Effector memory CD8-positive, alpha-beta T cell (primary cell): Measurements from ENCODE around the gene STK24.

Source experiments
- ATAC-seq: fragments of 150-1000 bp; cut with Tn5 transposase; replicated peaks from 2 replicates; pipeline ENCODE4 v1.10.0; 2021; ENCODE audit warnings: mild to moderate bottlenecking, moderate library complexity
- DNase-seq, 3 experiments: peaks; one replicate each; pipeline ENCODE4 v3.0.0; 2021
- H3K27ac Mint-ChIP-seq, 2 donors: one replicate each; pipeline ENCODE4 v1.8.0; 2022; ENCODE audit warnings: mild to moderate bottlenecking in 2 of 2, mixed read lengths in 2 of 2, moderate library complexity in 2 of 2
- H3K27me3 Mint-ChIP-seq, 2 donors: one replicate each; pipeline ENCODE4 v1.8.0; 2022; ENCODE audit warnings: mixed read lengths in 2 of 2
- H3K36me3 Mint-ChIP-seq: one replicate; pipeline ENCODE4 v1.8.0; 2022; ENCODE audit warnings: mild to moderate bottlenecking, moderate library complexity, mixed read lengths; ENCODE audit not compliant: insufficient read depth
- H3K4me1 Mint-ChIP-seq, 2 donors: one replicate each; pipeline ENCODE4 v1.8.0; 2022; ENCODE audit warnings: low read depth in 2 of 2, mixed read lengths in 2 of 2
- H3K4me3 Mint-ChIP-seq, 2 donors: one replicate each; pipeline ENCODE4 v1.8.0; 2022; ENCODE audit warnings: mild to moderate bottlenecking in 2 of 2, mixed read lengths in 2 of 2, moderate library complexity in 2 of 2
- H3K9me3 Mint-ChIP-seq, 2 donors: one replicate each; pipeline ENCODE4 v1.8.0; 2022; ENCODE audit warnings: mixed read lengths in 2 of 2

The STK24 gene

DNA sequence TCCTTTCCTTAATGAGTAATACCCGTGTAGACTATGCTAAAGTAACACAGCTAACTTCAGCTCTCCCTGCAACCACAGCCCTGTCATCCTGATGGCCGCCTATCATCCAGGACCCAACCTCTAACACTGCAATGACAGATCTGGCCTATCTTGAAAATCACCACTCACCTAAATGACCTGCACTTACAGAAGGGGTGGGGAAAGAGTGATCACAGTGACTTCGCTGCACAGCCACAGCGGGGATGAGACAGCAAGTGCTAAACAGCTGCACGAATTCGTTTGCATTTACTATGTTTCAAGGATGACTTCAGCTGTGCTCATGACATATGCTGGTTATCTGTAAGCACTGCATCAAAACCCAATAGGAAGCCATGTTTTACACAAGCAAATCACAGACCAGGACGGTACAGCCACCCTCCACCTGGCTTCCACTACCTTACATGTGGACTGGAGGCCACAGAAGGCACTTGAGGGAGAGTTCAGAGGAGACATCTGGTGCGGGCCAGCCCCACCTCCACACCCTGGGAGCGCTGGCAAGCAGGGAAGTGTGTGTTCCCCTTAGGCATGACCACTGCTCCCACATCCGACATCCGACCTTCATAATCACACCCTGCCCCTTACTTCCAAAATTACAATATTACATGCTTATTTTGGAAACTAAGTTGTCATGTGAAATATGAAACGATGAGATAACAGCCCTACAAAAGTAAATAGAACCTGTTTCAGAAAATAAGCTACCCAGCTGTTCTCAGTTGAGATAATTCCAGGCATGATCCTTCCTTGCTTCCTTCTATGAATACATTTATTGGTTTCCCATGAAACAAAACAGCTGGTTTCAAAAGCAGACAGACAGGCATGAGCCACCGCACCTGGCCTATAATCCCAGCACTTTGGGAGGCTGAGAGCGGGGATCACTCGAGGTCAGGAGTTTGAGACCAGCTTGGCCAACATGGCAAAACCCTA is 95.7 kb downstream of the STK24 start:
- no peak for ATAC-seq
- peak overlapping the region; percentile 55 to 92 for H3K27ac Mint-ChIP-seq
- peak overlapping the region; percentile 10 to 16 for H3K4me3 Mint-ChIP-seq
- H3K36me3 Mint-ChIP-seq = peaks cover 35% of the 10 kb centered on the region
- DNase-seq = no peak
- H3K4me1 Mint-ChIP-seq = peaks cover 71 to 77% of the 10 kb centered on the region in 2 donors
- no peaks in the 10 kb centered on the region for H3K27me3 Mint-ChIP-seq
- no peaks in the 10 kb centered on the region for H3K9me3 Mint-ChIP-seq

DNA sequence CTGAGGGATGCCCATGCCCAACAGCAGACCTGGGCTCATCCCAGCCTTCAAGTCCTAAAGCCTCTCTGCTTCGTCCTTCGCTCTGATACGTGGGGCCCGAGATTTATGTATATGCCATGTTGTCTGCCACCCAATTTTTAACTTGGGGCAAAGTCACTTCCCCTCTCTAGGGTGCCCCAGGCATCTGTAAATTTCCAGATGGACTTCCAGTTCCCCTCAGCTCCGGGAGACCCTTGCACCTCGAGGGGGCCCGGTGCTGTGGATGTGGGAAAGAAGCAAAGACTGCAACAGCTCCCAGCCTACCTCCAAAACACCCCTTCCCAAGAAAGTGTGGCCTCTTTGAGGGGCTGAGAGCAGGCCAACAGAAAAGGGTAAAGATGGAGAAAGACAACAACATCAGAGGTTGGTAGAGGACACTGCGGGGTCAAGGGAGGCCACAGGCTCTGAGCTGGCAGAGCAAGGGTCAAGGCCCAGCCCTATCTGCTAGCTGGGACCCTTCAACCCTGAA is 97.4 kb downstream of the STK24 start:
- peaks cover 60 to 66% of the 10 kb centered on the region in 2 donors for H3K4me1 Mint-ChIP-seq
- H3K4me3 Mint-ChIP-seq = no peak overlapping the region
- DNase-seq (no peak), ATAC-seq (no peak)
- peaks cover 27% of the 10 kb centered on the region for H3K36me3 Mint-ChIP-seq
- H3K27ac Mint-ChIP-seq = peak overlapping the region in 1 of 2 donors; percentile 93
- no peaks in the 10 kb centered on the region for H3K9me3 Mint-ChIP-seq
- no peaks in the 10 kb centered on the region for H3K27me3 Mint-ChIP-seq

DNA sequence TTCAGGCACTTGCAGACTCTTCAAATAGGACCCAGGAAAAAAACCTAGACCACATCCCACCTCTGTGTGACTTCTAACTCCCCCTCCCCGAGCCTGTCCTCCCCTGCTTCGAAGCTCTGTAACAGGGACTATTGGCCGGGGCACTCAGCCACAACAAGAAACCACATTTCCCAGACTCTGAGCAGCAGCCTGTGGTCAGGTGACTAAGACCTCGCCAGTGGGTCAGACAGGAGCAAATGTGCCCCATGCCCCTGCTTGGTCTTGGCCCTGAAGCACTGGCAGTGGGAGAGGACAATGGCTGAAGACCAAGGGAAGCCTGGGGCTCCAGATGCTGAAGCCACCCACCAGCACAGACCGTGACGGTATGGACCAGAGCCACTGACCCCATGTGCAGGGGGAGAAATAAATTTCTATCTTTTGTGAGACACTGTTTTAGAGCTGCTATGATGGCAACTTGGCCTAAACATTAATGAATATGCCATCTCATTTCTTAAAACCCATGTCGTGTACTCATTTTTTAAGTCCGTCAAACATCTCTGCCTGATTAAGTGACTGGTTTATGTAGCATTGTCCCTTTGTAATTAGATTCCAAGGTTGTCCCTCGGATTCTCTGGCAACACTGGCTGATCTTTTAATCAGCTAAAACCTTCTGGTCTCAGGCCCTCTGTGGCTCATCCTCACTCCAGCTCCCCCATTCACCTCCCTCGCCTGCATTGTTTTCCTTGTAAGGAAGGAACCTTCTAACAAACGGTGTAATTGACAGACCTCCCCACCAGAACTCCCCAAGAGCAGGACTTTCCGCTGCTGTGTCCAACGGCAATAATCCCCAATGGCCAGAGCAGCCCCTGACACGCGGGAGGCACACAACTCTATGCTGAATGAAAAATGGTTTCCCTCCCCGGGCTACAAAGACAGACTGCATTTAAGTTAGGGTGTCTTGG is 98.4 kb downstream of the STK24 start:
- Mint-ChIP-seq H3K36me3 (peaks cover 31% of the 10 kb centered on the region), H3K27me3 (no peaks in the 10 kb centered on the region), H3K9me3 (no peaks in the 10 kb centered on the region), H3K4me3 (peak overlapping the region; percentile 67 to 76), H3K4me1 (peaks cover 51 to 61% of the 10 kb centered on the region in 2 donors), H3K27ac (peak overlapping the region; percentile 92 to 93)
- ATAC-seq = no peak
- no peak for DNase-seq

DNA sequence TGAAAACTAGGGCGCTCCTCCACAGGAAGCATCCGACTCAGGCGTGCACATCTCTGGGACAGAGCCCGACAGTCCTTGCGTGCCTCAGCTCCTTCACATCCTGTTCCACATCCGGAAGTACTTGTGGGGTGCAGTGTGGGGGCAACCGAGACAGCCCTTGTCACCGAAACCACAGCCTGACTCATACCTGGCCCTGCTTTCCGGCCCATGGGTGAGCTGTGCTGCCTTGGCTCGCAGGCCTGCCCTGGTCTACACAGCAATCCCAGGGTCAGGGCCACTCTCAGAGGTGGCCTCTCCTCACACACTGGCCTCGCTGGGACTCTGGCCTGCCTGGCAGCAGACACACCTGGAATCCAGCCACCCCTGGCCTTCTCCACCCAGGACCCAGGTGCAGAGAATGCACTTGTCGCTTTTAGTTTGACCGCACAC is 100.4 kb downstream of the STK24 start:
- DNase-seq (peak; percentile 78 to 79 (median 78)), ATAC-seq (peak; percentile 92)
- Mint-ChIP-seq H3K27me3 (no peaks in the 10 kb centered on the region), H3K4me3 (peak overlapping the region; percentile 67 to 76), H3K9me3 (no peaks in the 10 kb centered on the region), H3K27ac (peak overlapping the region; percentile 92 to 93), H3K4me1 (peaks cover 51 to 60% of the 10 kb centered on the region in 2 donors), H3K36me3 (peaks cover 31% of the 10 kb centered on the region)

DNA sequence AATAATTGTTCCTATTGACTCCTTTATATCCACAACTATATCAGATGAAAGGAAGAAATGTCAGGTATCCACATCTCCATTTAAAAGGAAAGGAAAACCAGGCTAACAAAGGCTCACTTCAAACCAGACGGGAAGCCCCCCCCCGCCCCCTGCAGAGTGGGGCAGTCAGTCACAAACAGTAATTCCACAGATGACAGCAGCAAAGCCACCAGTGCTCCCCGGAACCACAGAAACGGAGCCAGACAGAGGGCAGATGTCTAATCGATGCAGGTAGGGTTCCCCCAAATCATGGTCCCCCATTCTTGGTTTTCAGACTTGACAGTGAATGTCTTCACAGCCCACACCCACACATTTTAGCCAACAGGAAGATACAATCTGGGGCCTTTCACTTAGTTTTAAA is 100.8 kb downstream of the STK24 start:
- Mint-ChIP-seq H3K27me3 (no peaks in the 10 kb centered on the region), H3K4me3 (peak overlapping the region; percentile 67 to 76), H3K36me3 (peaks cover 31% of the 10 kb centered on the region), H3K4me1 (peaks cover 48 to 57% of the 10 kb centered on the region in 2 donors), H3K27ac (peak overlapping the region; percentile 92 to 93), H3K9me3 (no peaks in the 10 kb centered on the region)
- peak in 2 of 3 experiments; percentile 56 to 65 for DNase-seq
- peak; percentile 66 for ATAC-seq

DNA sequence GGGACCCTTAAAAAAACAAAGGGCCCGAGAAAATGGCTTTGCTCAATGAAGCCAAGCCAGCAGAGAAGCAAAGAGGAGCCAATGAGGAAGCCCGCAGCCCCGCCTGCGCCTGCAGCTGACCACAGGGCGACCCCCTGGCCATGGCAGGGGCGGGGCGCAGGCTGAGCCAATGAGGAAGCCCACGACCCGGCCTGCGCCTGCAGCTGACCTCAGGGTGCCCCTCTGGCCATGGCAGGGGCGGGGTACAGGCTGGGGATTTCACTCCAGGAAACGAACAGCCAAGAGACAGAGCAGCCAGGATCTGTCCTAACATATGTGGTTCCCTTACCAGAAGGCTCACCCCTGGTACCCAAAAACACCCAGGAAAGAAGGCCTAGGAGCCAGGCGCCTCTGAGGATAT is 101.4 kb downstream of the STK24 start:
- Mint-ChIP-seq H3K4me3 (no peak overlapping the region), H3K27ac (peak overlapping the region; percentile 31 to 92), H3K4me1 (peaks cover 44 to 54% of the 10 kb centered on the region in 2 donors), H3K36me3 (peaks cover 35% of the 10 kb centered on the region), H3K9me3 (no peaks in the 10 kb centered on the region), H3K27me3 (no peaks in the 10 kb centered on the region)
- DNase-seq (no peak), ATAC-seq (no peak)

DNA sequence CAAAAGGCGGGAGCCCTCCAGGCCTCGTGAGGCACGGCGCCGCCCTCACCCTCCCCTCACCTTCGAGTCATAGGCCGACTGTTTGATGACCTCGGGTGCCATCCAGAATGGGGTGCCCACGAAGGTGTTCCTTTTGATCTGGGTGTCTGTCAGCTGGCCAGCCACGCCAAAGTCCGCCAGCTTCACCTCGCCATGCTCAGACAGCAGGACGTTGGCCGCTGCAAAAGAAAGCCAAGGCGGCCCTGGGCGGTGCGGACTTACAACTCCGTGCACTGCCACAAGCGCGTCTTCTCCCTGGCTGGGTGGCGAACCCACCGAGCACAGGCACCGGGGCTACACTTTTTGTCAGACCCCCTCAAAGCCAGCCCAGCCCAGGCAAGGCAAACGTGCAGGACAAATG is 102.1 kb downstream of the STK24 start:
- Mint-ChIP-seq H3K9me3 (no peaks in the 10 kb centered on the region), H3K27ac (peak overlapping the region; percentile 92 to 93), H3K4me1 (peaks cover 46 to 51% of the 10 kb centered on the region in 2 donors), H3K4me3 (no peak overlapping the region), H3K36me3 (peaks cover 34% of the 10 kb centered on the region), H3K27me3 (no peaks in the 10 kb centered on the region)
- DNase-seq (no peak), ATAC-seq (no peak)

GRCh38 chr13:98474292-98474691 is 102.6 kb downstream of the STK24 start:
- H3K4me3 Mint-ChIP-seq = no peak overlapping the region
- ATAC-seq = no peak
- peaks cover 45 to 47% of the 10 kb centered on the region in 2 donors for H3K4me1 Mint-ChIP-seq
- H3K9me3 Mint-ChIP-seq = no peaks in the 10 kb centered on the region
- DNase-seq = no peak
- peaks cover 38% of the 10 kb centered on the region for H3K36me3 Mint-ChIP-seq
- H3K27me3 Mint-ChIP-seq = no peaks in the 10 kb centered on the region
- H3K27ac Mint-ChIP-seq = peak overlapping the region; percentile 92 to 93

GRCh38 chr13:98473788-98474144 is 103.1 kb downstream of the STK24 start:
- no peaks in the 10 kb centered on the region for H3K9me3 Mint-ChIP-seq
- ATAC-seq (no peak), DNase-seq (no peak)
- peaks cover 41 to 45% of the 10 kb centered on the region in 2 donors for H3K4me1 Mint-ChIP-seq
- H3K27me3 Mint-ChIP-seq = no peaks in the 10 kb centered on the region
- H3K27ac Mint-ChIP-seq = peak overlapping the region; percentile 92 to 93
- H3K36me3 Mint-ChIP-seq = peaks cover 41% of the 10 kb centered on the region
- no peak overlapping the region for H3K4me3 Mint-ChIP-seq

DNA sequence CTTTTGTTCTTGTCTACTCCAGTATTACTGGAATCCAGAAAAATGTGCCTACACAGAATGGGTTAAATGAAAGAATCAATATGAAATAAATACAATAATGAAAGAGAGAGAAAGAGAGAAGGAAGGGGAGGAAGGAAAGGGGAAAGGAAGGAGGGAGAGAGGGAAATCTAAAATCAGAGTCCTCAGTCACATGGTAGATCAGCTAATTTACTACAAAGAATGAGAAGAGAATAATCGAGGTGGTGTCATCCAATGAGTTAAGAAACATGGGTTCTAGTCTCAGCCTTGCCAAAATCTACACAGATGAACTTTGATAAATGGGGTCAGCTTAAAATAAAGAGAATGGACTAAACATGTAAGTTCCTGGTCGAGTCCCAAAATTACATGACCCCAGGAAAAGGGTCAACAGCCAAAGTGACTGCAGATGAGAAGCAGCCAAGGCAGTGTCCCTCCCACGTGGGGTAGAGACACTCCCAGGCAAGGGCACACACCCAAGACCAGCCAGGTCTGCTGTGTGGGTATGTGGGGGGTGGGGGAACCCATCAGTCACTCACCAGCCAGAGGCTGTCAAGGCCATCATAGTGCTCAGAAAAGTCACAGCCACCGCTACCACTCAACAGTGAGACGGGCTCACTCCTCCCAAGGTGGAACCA is 103.6 kb downstream of the STK24 start:
- no peak overlapping the region for H3K4me3 Mint-ChIP-seq
- peaks cover 38 to 41% of the 10 kb centered on the region in 2 donors for H3K4me1 Mint-ChIP-seq
- peaks cover 42% of the 10 kb centered on the region for H3K36me3 Mint-ChIP-seq
- no peaks in the 10 kb centered on the region for H3K27me3 Mint-ChIP-seq
- no peak for ATAC-seq
- H3K27ac Mint-ChIP-seq = peak overlapping the region; percentile 92 to 93
- no peak for DNase-seq
- no peaks in the 10 kb centered on the region for H3K9me3 Mint-ChIP-seq

- Mint-ChIP-seq H3K27me3 (no peaks in the 10 kb centered on the region), H3K36me3 (peaks cover 32% of the 10 kb centered on the region), H3K4me3 (no peak overlapping the region), H3K27ac (peak overlapping the region; percentile 92 to 93), H3K9me3 (no peaks in the 10 kb centered on the region), H3K4me1 (peaks cover 27 to 36% of the 10 kb centered on the region in 2 donors)
- no peak for DNase-seq
- ATAC-seq = no peak
Measured at GRCh38 chr13:98471934-98472333, 105.0 kb downstream of the STK24 start.

DNA sequence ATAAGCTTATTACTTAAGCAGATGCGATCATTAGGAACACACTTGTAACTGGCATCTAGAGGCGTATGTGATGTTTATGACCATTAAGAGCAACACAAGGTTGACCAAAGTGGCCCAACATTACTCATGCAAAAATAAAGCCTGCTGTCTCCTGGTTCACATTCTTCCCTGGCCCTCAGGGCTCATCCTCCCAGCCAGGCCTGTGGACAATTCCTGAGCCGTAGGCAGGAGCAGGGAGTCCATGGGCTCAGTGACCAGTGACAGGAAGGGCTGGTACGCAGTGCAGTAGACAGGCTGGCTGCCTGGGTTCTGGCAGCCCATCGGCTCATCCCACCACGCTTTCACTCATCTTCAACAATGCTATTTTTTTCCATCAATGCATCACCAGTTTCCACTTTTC is 106.0 kb downstream of the STK24 start:
- ATAC-seq (no peak), DNase-seq (no peak)
- peaks cover 17 to 26% of the 10 kb centered on the region in 2 donors for H3K4me1 Mint-ChIP-seq
- H3K27ac Mint-ChIP-seq = no peak overlapping the region
- H3K9me3 Mint-ChIP-seq = no peaks in the 10 kb centered on the region
- H3K36me3 Mint-ChIP-seq = peaks cover 26% of the 10 kb centered on the region
- no peaks in the 10 kb centered on the region for H3K27me3 Mint-ChIP-seq
- H3K4me3 Mint-ChIP-seq = no peak overlapping the region

DNA sequence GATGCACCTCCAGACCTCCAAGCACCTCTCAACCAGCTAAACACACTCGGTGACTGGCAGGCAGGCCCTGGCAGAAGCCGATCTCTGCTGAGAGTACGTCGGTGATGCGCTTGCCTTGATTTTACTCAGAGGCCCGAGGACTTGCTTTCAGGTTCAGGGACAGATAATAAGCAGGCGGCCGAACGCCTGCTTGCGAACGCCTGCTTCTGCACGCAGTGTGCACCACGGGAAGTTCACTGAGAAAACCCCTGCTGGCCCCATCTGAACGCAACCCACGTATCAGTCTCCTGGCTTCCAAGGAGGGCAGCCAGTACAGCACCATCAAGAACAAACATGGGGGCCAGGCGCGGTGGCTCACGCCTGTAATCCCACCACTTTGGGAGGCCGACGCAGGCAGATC is 108.0 kb downstream of the STK24 start:
- ATAC-seq (no peak), DNase-seq (no peak)
- Mint-ChIP-seq H3K4me3 (no peak overlapping the region), H3K27me3 (no peaks in the 10 kb centered on the region), H3K4me1 (peaks cover 22 to 26% of the 10 kb centered on the region in 2 donors), H3K36me3 (peaks cover 29% of the 10 kb centered on the region), H3K9me3 (no peaks in the 10 kb centered on the region), H3K27ac (peak overlapping the region in 1 of 2 donors; percentile 35)
